Lower leg skin (tissue), 4 donors: ENCODE data around the gene MOCS1. TPM values are rescaled to one million over a fixed set of nuclear protein-coding genes. Genes with fewer than 3 reads are reported as not detected.

ENCODE experiments used
- DNase-seq, 2 donors: peaks; one replicate each; pipeline ENCODE4 v3.0.0-alpha.2; 2019; ENCODE audit warnings: low spot score in 2 of 2
- H3K4me3 ChIP-seq: fragments of 200-600 bp; sonication (generic); 2 replicates; pipeline ENCODE4 v1.5.1; 2017; ENCODE audit warnings: mild to moderate bottlenecking, low read depth; ENCODE audit not compliant: poor library complexity, severe bottlenecking
- CTCF ChIP-seq, 3 donors: fragments of 450-650 bp; IDR thresholded peaks; one replicate each; pipeline ENCODE4 v1.5.1; 2016; ENCODE audit warnings: antibody characterized with exemption in 3 of 3, mild to moderate bottlenecking in 3 of 3, moderate library complexity in 2 of 3
- POLR2A ChIP-seq, 2 donors: fragments of 450-650 bp; IDR thresholded peaks; one replicate each; pipeline ENCODE4 v1.6.1; 2016 to 2017; ENCODE audit warnings: antibody characterized with exemption in 2 of 2, mild to moderate bottlenecking in 1 of 2, moderate library complexity in 1 of 2
- WGBS, 2 donors: methylation state at CpG; one replicate each; pipeline ENCODE4 v1.1.5; 2018; 5-methylcytosine and 5-hydroxymethylcytosine counted together
- intact Hi-C: fragments of 100-400 bp; cut with DNase I; formaldehyde crosslinking; loops from one replicate; pipeline ENCODE4 v1.15.0; 2023; ENCODE audit warnings: low total_unique reads
- total RNA-seq, 4 donors: library from RNA; depleted of rRNA; stranded (reverse); fragments of >200 nt; gene quantifications; one replicate each; pipeline ENCODE4 v1.1.0, GENCODE V29; 2016

MOCS1 gene
- total RNA-seq, 4 donors from 2014 or later, result 4.8 to 18.7 (median 10.5) TPM

GRCh38 chr6:39915866-39916265, 18.4 kb downstream of the MOCS1 start:
- no peak for DNase-seq

GRCh38 chr6:39914239-39914638, 20.0 kb downstream of the MOCS1 start:
- WGBS, 2 donors, result 93 to 95% methylated on average over 3 of the region's 3 CpGs
- no peak for TF ChIP-seq CTCF (IDR thresholded peaks at IDR 0.05)
- TF ChIP-seq POLR2A (IDR thresholded peaks at IDR 0.05), result no peak
- no peak overlapping the region for H3K4me3 ChIP-seq
- intact Hi-C loops, result no loop called here
- no peak for DNase-seq

More at GRCh38 chr6:39915866-39916265, 18.4 kb downstream of the MOCS1 start:
- 92 to 97% methylated on average over 5 of the region's 5 CpGs for WGBS, 2 donors
- intact Hi-C loops, result no loop called here
- TF ChIP-seq POLR2A (IDR thresholded peaks at IDR 0.05) (no peak), CTCF (IDR thresholded peaks at IDR 0.05) (no peak)
- no peak overlapping the region for H3K4me3 ChIP-seq

- TF ChIP-seq POLR2A (IDR thresholded peaks at IDR 0.05), result no peak
- intact Hi-C loops, result no loop called here
- DNase-seq, result no peak
- WGBS, 2 donors, result 92 to 97% methylated on average over 12 of the region's 12 CpGs
- H3K4me3 ChIP-seq, result no peak overlapping the region
Measured at GRCh38 chr6:39913391-39913916, 20.8 kb downstream of the MOCS1 start.

GRCh38 chr6:39912446-39912845, 21.8 kb downstream of the MOCS1 start:
- WGBS, 2 donors, result 91 to 93% methylated on average over 4 of the region's 4 CpGs
- no peak overlapping the region for H3K4me3 ChIP-seq
- no peak for DNase-seq
- TF ChIP-seq POLR2A (IDR thresholded peaks at IDR 0.05), result no peak
- TF ChIP-seq CTCF (IDR thresholded peaks at IDR 0.05), result no peak
- intact Hi-C loops, result no loop called here

- intact Hi-C loops, result no loop called here
- no peak for DNase-seq
- TF ChIP-seq POLR2A (IDR thresholded peaks at IDR 0.05), result no peak
- TF ChIP-seq CTCF (IDR thresholded peaks at IDR 0.05), result no peak
- 92 to 95% methylated on average over 10 of the region's 10 CpGs for WGBS, 2 donors
- H3K4me3 ChIP-seq, result no peak overlapping the region
Measured at GRCh38 chr6:39911513-39912125, 22.6 kb downstream of the MOCS1 start.

- H3K4me3 ChIP-seq, result no peak overlapping the region
- TF ChIP-seq CTCF (IDR thresholded peaks at IDR 0.05), result no peak
- no peak for TF ChIP-seq POLR2A (IDR thresholded peaks at IDR 0.05)
- 84 to 90% methylated on average over 2 of the region's 2 CpGs for WGBS, 2 donors
- DNase-seq, result no peak
- intact Hi-C loops, result no loop called here
Measured at GRCh38 chr6:39910744-39911143, 23.5 kb downstream of the MOCS1 start.
